ENCODE measurements around the gene MAJIN.

Gene MAJIN

GRCh38 chr11:64930340-64930739, 41.6 kb downstream of the MAJIN start:
- no peak for DNase-seq

GRCh38 chr11:64929625-64930024, 42.3 kb downstream of the MAJIN start:
- DNase-seq = no peak

GRCh38 chr11:64928957-64929356, 43.0 kb downstream of the MAJIN start:
- DNase-seq = no peak

DNA sequence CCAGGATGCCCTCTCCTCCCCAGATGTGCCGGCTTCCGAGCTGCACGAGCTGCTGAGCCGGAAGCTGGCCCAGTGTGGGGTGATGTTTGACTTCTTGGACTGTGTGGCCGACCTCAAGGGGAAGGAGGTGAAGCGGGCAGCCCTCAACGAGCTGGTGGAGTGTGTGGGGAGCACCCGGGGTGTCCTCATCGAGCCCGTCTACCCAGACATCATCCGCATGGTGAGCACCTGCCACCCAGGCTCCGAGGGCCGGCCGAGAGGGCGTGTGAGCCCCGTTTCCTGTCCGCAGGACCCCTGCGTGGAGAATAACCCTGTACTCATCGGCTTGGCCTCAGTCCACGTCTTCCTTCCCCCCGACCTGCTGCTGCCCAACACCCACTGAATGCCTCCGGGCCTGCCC, 45.2 kb downstream of the MAJIN start:
- no peak for DNase-seq

- DNase-seq = no peak
These were observed 46.1 kb downstream of the MAJIN start for GRCh38 chr11:64925536-64926436.

GRCh38 chr11:64924910-64925284, 47.0 kb downstream of the MAJIN start:
- DNase-seq = no peak

- DNase-seq = peak; percentile 63
These were observed 47.7 kb downstream of the MAJIN start, which contains the start of gene PPP2R5B for GRCh38 chr11:64923944-64924909. Gene PPP2R5B, plus strand, starts transcription at chr11:64924689. Its CDS starts 1,046 bp downstream, at chr11:64925735.

- no peak for DNase-seq
These were observed 48.7 kb downstream of the MAJIN start for GRCh38 chr11:64923151-64923661.

DNA sequence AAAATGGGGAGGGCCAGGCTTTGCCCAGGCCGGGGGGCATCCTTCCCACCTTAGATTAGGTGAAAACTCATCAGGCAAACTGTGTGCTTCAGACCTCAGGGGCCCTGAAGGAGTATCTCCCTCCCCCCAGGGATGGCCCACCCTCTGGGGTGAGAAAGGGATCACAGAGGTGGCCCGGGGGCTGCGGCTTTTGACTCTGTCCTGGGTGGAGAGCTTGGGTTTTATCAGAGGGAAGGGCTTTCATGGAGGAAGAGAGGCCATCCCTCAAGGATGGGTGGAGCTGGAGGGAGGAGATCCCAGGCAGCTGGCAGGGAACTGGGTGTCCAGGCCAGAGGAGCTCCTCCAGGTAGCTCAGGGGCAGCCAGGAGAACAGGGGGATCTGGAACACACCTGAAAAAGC, 50.5 kb downstream of the MAJIN start:
- no peak for DNase-seq

DNA sequence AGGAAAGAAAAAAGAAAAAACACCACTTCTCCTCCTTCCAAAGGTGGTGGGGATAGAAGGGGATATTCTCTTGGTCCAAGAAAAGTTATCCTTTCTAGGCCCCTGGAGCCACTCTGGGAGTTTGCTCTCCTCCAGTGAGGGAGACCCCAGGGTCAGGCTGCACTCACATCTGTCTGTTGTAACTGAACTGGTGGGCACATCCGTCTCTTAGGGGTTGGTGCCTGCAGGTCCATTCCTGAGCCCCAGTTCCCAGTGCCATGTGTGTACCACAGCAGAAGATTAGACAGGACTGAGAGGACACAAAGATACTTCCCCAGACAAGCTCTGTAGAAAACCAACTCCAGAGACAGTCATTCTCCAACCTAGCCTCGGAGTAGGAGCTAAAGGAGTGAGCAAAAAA, 51.8 kb downstream of the MAJIN start:
- no peak for DNase-seq

GRCh38 chr11:64919627-64920026, 52.3 kb downstream of the MAJIN start:
- DNase-seq = peak; percentile 32

GRCh38 chr11:64918017-64918416, 53.9 kb downstream of the MAJIN start:
- no peak for DNase-seq

GRCh38 chr11:64917663-64917995, 54.3 kb downstream of the MAJIN start:
- DNase-seq = no peak

DNA sequence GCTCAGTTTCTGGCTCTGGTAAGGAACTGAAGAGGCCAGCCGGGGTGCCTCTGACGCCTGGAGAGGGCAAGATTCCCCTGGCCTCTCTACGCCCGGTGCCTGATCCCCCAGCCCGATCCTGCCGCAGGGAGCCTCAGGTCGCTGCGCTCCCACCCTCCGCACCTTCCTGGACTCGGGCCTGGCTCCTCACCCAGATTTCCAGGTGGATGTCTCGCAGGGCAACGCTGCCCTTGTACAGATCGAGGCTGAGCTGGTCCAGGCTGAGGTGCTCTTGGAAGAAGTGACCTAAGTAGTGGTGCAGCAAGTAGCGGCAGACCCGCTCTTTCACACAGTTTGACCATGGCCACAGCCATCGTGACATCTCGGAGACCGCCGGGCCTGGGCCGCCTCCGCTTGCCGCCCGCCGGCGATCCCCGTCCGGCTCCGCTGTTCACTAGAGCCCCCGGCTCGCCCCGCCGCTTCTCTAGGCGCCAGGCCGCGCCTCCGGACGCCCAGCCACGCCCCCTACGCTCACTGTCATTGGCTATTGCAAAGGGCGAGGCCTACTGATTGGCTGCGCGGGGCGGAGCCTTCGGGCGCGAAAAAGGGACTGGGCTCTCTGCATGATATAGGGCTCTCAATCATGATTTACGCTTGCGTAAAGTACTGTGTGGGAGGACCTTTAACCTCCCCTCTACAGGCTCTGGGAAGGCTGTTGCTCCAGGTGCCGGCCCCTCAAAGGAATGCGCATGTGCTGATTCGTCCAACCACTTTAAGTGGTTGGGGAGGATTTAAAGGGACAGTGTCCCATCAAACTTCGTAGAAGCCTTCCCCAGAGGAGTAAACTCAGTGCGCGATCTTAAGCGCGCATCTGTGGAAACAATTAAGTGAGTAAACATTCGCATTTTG, 54.9 kb downstream of the MAJIN start, which contains the start of gene ATG2A:
ATG2A (minus strand) TSS at position 435 of the 888 bp plus-strand sequence; CDS start at position 361, 74 bp downstream.
- peak; percentile 98 for DNase-seq

DNA sequence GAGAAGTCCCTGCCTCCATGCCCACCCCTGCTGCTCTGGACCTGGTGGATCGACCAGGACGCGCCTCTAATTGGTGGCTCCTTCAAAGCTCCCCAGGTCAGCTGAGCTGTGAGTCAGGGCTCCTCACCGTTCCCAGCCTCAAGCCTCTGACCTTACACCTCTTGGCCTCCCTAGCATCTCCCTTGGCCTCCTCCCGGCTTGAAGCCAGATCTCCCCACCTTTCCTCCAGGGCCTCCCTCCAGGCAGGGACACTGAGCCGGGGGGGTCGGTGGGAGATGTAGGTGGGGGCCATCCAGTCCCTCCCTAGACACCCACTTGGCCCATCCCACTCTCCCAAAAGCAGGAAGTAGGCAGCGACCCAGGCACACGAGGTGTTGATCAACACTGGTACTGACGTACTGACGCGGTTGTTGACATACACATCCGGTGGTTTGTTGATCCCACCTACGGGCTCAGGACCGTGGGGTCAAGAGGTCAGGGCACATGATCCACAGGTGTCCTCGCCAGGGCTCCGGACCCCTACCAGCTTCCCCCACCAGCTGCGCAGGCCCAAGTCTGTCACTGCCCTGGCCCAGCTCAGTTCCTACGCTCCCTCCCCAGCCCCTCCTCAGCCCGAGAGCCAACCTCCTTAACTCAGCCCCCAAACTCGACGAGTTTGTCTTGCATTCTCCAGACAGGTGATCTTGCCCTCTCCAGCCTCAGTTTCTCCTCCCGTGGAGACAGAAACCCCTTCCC, 55.7 kb downstream of the MAJIN start:
- no peak for DNase-seq

GRCh38 chr11:64915376-64915887, 56.5 kb downstream of the MAJIN start:
- no peak for DNase-seq

DNA sequence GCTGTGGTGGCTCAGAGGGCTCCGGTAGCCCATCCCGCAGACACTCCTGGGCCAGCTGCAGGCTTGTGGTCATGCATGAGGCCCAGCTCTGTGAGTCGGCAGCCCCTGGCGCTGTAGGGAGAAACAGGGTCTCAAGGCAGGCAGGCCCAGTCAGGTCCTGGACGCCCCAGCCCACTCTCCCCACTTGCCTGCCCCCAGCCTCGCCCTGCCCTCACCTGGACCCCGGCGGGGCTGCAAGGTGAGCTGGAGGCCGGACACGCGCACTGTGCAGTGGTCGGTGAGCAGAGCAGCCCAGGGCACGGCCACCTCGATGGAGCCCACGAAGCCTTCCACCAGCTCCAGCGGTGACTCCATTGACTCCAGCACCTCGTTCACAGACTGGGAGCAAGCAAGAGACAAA, 57.8 kb downstream of the MAJIN start:
- no peak for DNase-seq

DNA sequence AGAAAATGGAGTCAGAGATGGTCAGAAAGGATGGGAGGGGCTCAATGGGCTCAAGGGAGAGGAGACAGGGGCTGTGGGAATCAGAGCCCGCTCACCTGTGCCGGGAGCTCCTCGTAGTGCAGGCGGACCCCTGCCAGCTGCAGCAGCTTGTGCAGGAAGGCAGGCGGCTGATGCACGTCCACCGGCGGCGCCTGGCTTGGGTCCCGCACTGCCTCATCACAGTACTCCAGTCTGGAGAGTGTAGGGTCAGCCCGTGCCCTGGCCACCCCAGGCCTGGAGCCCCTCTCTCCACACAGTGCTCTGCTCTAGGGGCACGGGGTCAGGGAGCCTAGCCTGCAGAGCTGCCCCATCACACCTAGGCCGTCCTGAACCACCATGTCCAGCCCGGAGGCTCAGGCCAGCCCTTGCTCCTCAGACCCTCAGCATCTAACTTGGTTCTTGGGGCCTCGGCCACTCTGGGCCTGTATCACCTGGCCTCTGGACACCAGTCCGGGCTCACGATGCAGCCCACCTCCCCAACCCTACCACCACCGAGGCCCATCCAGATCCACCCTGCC, 58.7 kb downstream of the MAJIN start:
- DNase-seq = no peak

- no peak for DNase-seq
These were observed 60.2 kb downstream of the MAJIN start for GRCh38 chr11:64911689-64912088.

DNA sequence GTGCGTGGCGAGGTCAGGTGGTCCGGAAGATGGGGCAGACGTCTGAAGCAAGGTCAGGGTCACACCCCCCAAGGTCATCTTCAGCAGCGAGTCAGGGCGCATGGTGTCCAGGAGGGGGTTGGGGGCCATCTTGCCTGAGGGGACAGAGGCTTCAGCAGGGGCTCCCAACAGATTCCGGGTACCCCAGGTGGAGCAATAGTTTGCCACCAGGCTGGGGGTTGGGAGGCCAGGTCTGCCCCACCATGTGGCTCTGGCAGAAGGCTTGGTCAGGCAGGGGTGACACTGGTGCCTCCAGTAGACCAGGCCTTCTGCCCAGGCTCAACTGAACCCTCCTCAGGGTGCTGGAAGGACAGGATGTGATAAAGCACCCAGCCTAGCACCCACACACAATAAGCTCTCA, 60.8 kb downstream of the MAJIN start:
- DNase-seq = no peak
